ENCODE measurements around the gene CFAP73.

GRCh38 chr12:113151655-113152054 is 2.1 kb downstream of the CFAP73 start:
- no peak for TF ChIP-seq CTCF (IDR thresholded peaks at IDR 0.05)
- TF ChIP-seq POLR2A (IDR thresholded peaks at IDR 0.05): no peak
